ENCODE results near the gene ITGAL. TPM values are rescaled to one million over a fixed set of nuclear protein-coding genes. Genes with fewer than 3 reads are reported as not detected.

Gene ITGAL
- total and polyA plus RNA-seq, 2 of the 13 experiments (the other 11 are each of a cell fraction or from before 2014, with no cell fraction given) = 0.86 to 1.2 TPM

- TF ChIP-seq ZNF280D (CRISPR knock-in tag; IDR thresholded peaks at IDR 0.05) = peak; percentile 90
- peak; percentile 81 for TF ChIP-seq HMG20B (CRISPR knock-in tag; conservative IDR thresholded peaks at IDR 0.05)
- TF ChIP-seq SPEN (CRISPR knock-in tag; IDR thresholded peaks at IDR 0.05; ENCODE audit: low read depth) = peak; percentile 46; the same call in 1 of the 2 replicates
- TF ChIP-seq TBL1XR1 (IDR thresholded peaks at IDR 0.05; ENCODE audit: borderline replicate concordance, low read length, partially characterized antibody) = peak; percentile 23
- peak; percentile 97 for TF ChIP-seq FOSL2 (CRISPR knock-in tag; IDR thresholded peaks at IDR 0.05)
- TF ChIP-seq JUND (CRISPR knock-in tag; IDR thresholded peaks at IDR 0.05) = peak; percentile 93
- TF ChIP-seq ISL2 (CRISPR knock-in tag; IDR thresholded peaks at IDR 0.05) = peak; percentile 68
- TF ChIP-seq ARID3A (IDR thresholded peaks at IDR 0.05; ENCODE audit: low read depth, low read length) = peak; percentile 43; the same call in 1 of the 2 replicates
- peak; percentile 81 for TF ChIP-seq RCOR2 (CRISPR knock-in tag; IDR thresholded peaks at IDR 0.05)
- no peak for TF ChIP-seq ZMYM4 (CRISPR knock-in tag; IDR thresholded peaks at IDR 0.05)
- no peak for TF ChIP-seq TERF1 (CRISPR knock-in tag; IDR thresholded peaks at IDR 0.05)
- 0 out of 2 replicates have a peak, but pooled peaks have one; percentile 37 for TF ChIP-seq KDM1A (CRISPR knock-in tag; IDR thresholded peaks at IDR 0.05)
- 0 out of 2 replicates have a peak, but pooled peaks have one; percentile 46 for TF ChIP-seq ZZZ3 (CRISPR knock-in tag; IDR thresholded peaks at IDR 0.05; ENCODE audit: borderline replicate concordance)
- peak; percentile 84; the same call in 1 of the 2 replicates for TF ChIP-seq TBX3 (IDR thresholded peaks at IDR 0.05; ENCODE audit: borderline replicate concordance)
- peak; percentile 45; the same call in 1 of the 2 replicates for TF ChIP-seq NFIC (IDR thresholded peaks at IDR 0.05; ENCODE audit: low read length)
- TF ChIP-seq SMARCC2 (IDR thresholded peaks at IDR 0.05) = 0 out of 2 replicates have a peak, but pooled peaks have one; percentile 24
- TF ChIP-seq ARID2 (CRISPR knock-in tag; IDR thresholded peaks at IDR 0.05; ENCODE audit: borderline replicate concordance) = no peak
- 0 out of 2 replicates have a peak, but pooled peaks have one; percentile 49 for TF ChIP-seq ZNF343 (CRISPR knock-in tag; IDR thresholded peaks at IDR 0.05)
- TF ChIP-seq KAT8 (CRISPR knock-in tag; IDR thresholded peaks at IDR 0.05) = peak; percentile 38; the same call in 1 of the 2 replicates
- peak; percentile 53; the same call in 1 of the 2 replicates for TF ChIP-seq ZNF790 (CRISPR knock-in tag; IDR thresholded peaks at IDR 0.05; ENCODE audit: borderline replicate concordance)
- TF ChIP-seq ZSCAN5A (CRISPR knock-in tag; IDR thresholded peaks at IDR 0.05; ENCODE audit: borderline replicate concordance) = no peak
- no peak for TF ChIP-seq CREB1 (IDR thresholded peaks at IDR 0.05)
- peak; percentile 46 for TF ChIP-seq CREB1 (CRISPR knock-in tag; IDR thresholded peaks at IDR 0.05)
- peak; percentile 56; the same call in 1 of the 2 replicates for TF ChIP-seq ZNF878 (CRISPR knock-in tag; IDR thresholded peaks at IDR 0.05)
Measured at GRCh38 chr16:30437511-30438046, 35.0 kb upstream of the ITGAL start (continued).
